Measurements from ENCODE around the gene SLC24A3.

SLC24A3 gene

DNA sequence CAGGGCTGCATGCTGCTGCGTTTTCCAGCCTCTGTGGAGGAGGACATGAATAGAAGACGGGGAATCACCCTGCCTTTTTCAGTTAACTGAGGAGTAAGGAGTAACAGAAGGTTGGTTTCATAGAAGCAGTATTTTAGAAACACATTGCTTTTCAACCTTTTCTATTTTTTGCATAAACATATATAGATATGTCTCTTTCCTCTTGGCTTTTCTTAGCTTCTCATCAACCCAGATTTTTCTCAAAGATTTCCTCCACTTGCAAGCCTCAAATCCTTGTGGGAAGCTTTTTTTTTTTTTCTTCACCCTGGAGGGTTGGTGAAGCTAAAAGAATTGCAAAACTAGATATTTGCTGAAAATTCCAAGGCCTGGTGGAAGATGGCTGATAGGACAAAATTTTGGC lies 6.0 kb downstream of the SLC24A3 start:
- TF ChIP-seq POLR2A (IDR thresholded peaks at IDR 0.05; ENCODE audit: low read depth, low read length), result no peak
- DNase-seq (ENCODE audit: insufficient read length, low spot score) (no peak), FAIRE-seq (no peak)

DNA sequence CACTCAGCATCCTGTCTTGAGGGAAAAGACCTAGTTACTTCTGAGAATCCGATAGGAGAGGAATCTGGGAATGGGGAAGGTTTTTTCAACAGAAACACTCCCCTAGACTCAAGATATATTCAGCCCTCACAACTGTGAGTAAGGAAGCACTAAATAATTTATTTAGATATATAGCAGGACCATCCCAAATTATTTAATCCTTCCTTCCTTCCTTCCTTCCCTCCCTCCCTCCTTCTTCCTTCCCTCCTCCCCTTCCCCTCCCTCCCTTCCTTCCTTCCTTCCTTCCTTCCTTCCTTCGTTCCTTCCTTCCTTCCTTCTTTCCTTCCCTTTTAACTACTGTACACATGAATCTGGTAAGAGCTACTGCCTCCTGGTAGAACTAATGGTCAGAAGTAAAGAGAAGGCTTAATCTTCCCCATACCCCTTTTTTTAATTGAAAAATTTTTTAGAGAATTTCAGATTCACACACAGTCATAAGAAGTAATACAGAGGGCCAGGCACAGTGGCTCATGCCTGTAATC lies 10.1 kb downstream of the SLC24A3 start:
- no peak for FAIRE-seq
- no peak for DNase-seq (ENCODE audit: insufficient read length, low spot score)
- no peak for TF ChIP-seq POLR2A (IDR thresholded peaks at IDR 0.05; ENCODE audit: low read depth, low read length)

DNA sequence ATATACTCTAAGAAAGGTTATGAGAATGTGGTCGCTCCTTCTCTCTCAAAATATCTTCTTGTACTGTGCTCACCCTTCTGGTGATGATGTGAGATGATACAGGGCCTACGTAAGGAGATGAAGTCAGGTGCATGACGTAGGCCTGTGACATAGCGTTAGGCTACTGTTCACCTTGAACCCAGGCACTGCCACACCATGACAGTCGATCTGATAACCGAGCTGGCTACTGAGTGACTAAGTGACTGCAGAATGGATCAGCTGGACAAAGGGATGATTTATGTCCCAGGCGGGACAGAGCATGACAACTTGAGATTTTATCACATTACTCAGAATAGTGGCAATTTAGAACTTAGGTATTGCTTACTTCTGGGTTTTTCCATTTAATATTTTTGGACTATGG lies 11.2 kb downstream of the SLC24A3 start:
- no peak for FAIRE-seq
- no peak for TF ChIP-seq POLR2A (IDR thresholded peaks at IDR 0.05; ENCODE audit: low read depth, low read length)
- no peak for DNase-seq (ENCODE audit: insufficient read length, low spot score)

DNA sequence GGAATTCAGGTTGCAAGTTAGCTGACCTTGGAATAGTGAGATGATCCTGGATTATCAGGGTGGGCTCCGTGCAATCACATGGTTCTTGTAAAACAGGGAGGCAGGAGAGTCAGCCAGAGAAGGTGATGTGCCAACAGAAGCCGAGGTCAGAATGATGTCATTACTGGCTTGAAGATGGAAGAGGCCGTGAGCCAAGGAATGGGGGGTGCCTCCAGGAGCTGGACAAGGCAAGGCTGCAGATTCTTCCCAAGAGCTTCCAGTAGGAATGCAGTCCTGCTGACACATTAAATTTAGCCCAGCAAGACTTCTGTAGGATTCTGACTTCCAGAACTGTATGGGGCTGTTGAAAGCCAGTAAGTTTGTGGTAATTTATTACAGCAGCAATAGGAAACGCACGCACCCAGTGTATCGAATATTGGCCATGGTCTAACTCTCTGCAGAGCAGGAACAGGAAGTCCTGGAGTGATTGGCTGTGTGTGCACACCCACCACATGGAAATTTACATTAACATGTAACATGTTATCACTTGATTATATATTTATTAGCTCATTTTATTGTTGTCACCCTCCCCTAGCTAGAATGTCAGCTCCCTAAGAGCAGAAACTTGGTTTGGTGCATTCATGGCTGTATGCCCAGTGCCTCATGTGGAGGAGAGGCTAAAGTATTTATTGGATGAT lies 19.1 kb downstream of the SLC24A3 start:
- FAIRE-seq (no peak), DNase-seq (ENCODE audit: insufficient read length, low spot score) (no peak)

DNA sequence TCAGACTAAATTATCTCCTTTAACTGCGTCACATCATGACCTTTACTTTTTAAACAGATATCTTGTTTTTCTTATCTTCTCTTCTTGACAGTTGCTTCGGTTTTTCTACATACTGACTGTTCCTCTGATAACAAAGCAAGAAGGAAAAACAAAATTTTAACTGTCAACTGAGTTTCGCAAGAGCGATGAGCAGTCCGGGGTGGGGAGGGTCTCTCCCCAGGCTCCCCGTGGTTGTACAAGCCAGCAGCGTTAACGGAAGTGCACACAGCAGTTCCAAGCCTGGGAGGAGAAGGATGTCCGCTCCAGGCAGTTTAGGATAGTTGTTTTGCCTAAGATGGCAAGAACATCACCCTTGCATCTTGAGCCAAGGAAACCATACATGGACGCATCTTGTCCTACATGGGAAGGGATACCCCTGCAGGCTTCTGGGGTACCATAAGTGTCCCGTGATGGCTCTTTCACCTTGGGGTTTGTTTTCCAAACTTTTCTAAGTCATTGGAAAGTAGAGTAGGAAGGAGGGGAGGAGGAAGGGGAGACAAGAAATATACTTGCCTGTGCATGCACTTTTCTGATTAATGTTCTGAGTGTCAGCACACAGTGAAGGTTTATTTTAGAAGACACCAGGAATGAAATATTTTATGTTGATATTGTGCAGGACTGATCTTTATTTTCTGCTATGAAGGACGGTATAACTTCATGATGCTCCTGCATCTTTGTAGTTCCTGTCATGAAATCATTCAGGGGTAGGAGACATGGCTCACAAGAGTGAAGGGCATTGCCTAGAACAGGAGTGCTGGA lies 20.8 kb downstream of the SLC24A3 start:
- no peak for TF ChIP-seq POLR2A (IDR thresholded peaks at IDR 0.05; ENCODE audit: low read depth, low read length)
- DNase-seq (ENCODE audit: insufficient read length, low spot score), result no peak
- no peak for FAIRE-seq

More for the DNA sequence above, 19.1 kb downstream of the SLC24A3 start:
- TF ChIP-seq POLR2A (IDR thresholded peaks at IDR 0.05; ENCODE audit: low read depth, low read length), result no peak

DNA sequence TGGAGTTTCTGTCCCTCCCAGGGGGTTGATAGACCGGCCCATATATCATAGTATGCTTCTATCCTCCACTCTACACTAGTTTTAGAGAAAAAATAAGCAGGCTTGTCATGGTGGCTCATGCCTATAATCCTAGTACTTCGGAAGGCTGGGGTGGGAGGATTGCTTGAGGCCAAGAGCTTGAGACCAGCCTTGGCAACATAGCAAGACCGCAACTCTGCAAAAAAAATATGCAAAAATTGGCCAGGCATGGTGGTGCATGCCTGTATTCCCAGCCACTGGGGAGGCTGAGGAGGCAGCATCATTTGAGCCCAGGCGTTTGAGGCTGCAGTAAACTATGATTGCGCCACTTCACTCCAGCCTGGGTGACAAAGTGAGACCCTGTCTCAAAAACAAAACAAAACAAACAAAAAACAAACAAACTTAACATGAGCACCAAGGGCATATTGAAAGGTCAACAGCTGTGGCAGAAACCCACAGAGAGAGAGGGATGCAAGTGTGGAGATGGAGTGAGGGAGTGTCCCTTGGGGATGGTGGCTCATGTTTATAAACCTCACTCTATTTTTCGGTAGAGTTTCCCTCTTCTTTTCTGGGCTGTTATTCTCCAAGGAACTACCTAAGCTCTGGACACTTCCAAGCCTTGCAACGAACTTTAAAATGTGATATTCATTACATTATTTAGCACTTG lies 24.1 kb downstream of the SLC24A3 start:
- DNase-seq (ENCODE audit: insufficient read length, low spot score), result no peak
- no peak for FAIRE-seq
- TF ChIP-seq POLR2A (IDR thresholded peaks at IDR 0.05; ENCODE audit: low read depth, low read length), result no peak

DNA sequence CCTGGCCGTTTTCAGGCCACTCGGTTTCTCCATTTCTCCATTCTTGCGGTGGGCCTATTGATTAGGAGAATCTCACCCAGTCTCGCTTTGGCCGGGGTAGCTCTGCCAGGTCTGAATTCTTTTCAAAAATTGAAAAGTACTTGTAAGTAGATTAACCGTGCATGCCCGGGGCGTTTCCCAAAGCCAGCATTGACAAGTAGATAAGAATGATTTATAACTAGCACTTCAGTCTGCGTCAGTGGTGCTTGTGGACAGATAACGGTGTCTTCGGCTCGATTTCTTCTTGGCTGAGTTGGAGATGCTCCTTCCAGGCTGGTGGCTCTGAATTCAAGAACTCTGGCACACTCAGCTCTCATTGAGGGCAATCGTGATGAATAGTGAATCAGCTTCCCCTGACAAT lies 29.0 kb downstream of the SLC24A3 start:
- TF ChIP-seq POLR2A (IDR thresholded peaks at IDR 0.05; ENCODE audit: low read depth, low read length), result no peak
- DNase-seq (ENCODE audit: insufficient read length, low spot score) (no peak), FAIRE-seq (no peak)

DNA sequence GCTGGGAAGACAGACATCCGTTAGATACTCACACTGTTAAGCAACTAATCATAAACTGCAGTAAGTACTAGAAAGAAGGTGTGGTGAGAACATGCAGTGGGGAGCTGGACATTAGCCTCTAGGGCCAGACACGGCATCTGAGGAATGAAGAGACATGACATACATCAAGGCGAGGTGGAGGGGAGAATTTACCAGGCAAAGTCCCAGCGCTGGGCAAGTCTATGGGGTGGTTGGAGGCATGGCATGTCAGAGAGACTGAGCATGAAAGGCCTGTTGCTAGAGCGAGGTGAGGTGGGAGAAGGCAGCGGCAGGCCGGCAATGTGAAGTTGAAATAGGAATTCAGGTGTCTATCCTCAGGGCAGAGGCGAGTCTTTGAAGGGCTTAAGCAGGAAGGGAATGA lies 31.8 kb downstream of the SLC24A3 start:
- no peak for DNase-seq (ENCODE audit: insufficient read length, low spot score)
- no peak for TF ChIP-seq POLR2A (IDR thresholded peaks at IDR 0.05; ENCODE audit: low read depth, low read length)
- no peak for FAIRE-seq

DNA sequence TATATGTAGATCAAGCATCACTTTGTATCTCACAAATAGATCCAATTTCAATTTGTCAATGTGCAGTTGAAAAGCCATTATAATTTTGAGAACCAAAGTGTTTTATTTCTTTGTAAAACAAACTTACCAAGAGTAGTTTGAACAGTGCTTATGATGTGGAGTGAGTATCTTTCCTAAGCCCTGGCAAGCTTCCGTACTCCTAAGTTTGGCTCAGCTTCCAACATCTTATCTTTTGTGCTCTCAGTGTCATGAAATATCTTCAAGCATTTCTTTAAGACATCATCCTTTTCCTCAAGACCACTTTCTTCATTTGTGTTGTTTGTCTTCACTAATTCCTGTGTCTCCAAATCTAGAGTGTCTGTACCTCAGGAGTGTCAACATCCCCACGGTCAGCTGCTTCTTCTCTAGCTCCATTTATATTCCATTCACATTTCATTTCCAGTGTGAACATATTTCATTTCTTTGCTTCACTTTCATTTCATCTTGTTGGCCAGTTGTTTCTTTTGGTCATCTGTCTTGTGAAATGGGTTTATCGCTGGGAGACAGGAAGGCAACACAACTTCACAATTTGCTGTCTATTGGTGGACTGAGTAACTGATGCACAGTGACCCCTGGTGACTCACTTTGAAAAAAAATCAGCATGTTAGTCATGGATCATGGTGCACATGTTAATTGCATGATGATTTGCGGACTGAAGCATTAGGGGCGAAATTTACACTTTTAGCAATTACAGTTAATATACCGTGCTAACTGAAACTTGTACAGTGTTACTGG lies 36.9 kb downstream of the SLC24A3 start:
- no peak for FAIRE-seq
- TF ChIP-seq POLR2A (IDR thresholded peaks at IDR 0.05; ENCODE audit: low read depth, low read length), result no peak
- no peak for DNase-seq (ENCODE audit: insufficient read length, low spot score)

DNA sequence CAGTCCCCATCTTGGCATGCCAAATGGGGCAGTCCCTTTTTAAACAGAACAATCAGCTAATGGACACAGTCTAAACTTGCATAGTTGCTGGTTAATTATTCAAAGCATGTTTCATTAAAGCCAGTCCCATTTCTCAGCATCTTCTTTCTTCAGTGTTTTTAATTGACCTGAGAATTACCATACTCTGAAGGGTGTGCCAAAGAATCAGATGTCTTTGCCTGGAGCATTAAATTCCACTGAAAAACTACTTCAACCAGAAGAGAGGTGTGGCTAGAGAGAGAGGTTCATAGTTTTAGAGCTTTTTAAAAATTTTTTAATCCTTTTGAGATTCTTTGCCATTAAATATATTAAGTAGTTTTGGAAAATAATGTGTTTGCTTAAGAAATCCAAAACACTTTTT lies 37.9 kb downstream of the SLC24A3 start:
- FAIRE-seq (no peak), DNase-seq (ENCODE audit: insufficient read length, low spot score) (no peak)
- TF ChIP-seq POLR2A (IDR thresholded peaks at IDR 0.05; ENCODE audit: low read depth, low read length), result no peak

DNA sequence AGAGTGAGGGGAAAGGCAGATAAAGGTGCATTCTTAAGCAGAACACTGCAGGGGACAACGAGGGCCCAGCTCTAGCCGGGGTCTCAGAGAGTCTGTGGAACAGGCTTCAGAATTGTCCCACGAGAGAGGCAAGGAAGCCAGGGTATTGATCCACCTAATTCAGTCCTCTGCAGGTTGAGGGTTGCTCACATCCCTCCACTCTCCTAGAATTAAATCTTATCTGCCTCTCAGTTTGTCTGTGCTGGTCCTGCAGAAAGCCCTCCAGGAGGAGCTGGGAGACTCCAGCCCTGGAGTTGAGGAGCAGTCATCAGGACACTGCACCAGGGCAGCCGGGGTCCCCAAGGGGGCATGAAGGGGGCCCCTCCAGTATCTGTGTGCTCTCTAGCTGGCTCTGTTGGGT lies 39.1 kb downstream of the SLC24A3 start:
- FAIRE-seq (no peak), DNase-seq (ENCODE audit: insufficient read length, low spot score) (no peak)
- TF ChIP-seq POLR2A (IDR thresholded peaks at IDR 0.05; ENCODE audit: low read depth, low read length), result no peak

DNA sequence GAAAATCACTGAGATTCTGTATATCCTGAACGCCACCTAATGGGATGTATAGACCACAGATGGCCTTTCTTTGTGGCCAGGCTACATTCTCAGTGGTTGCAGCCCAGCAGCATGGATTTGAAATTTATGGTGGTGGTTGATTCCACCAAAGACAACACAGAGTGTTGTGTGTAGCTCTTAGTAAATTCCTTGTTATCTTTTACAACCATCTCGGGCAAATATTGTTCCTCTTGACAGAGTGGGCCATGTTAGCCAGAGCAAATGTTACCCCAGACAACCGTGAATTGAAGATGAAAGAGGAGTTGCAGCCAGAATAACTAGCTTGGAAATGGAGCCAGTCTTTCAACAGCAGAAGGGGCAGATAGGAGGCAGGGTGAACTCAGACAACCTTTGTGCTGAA lies 39.5 kb downstream of the SLC24A3 start:
- FAIRE-seq (no peak), DNase-seq (ENCODE audit: insufficient read length, low spot score) (no peak)
- TF ChIP-seq POLR2A (IDR thresholded peaks at IDR 0.05; ENCODE audit: low read depth, low read length), result no peak

DNA sequence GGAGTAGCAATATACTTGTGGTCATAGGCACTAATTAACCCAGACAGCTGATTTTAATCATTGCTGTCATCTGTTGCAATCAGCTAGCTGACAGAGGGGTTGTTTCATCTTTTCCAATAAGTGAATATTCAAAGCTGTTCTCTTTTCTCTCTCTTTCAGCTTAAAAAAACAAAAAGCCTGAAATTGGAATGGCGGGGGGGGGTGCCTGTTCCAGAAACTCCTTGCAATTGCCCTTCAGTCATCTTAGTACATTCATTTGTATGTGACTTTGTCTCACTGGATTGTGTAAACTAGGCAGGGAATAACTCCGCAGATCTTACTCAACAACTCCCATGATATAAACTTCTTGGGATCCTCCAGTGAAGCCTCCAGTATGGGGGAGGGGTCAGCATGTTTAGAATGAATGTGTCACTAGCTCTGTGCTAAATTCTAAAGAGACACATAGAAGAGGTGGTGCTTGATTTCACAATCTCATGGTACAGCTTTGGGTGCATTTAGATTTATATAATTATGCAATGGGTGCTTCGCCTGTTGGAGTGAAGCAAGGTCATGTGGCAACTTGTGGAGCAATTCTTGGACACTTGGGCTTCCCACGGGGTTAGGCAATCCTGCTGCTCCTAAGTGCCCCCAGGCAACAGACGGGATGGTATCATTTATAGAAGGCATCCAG lies 40.1 kb downstream of the SLC24A3 start:
- no peak for FAIRE-seq
- DNase-seq (ENCODE audit: insufficient read length, low spot score), result no peak
- TF ChIP-seq POLR2A (IDR thresholded peaks at IDR 0.05; ENCODE audit: low read depth, low read length), result no peak
